Astrocyte (in vitro differentiated cells and primary cell): Measurements from ENCODE around the gene POFUT2.

Experiments used
- CTCF ChIP-seq: IDR thresholded peaks from 2 replicates; pipeline ENCODE4 v1.5.1; 2011; ENCODE audit warnings: low read depth, mild to moderate bottlenecking, inconsistent platforms, low read length, moderate library complexity; ENCODE audit not compliant: insufficient read depth
- EZH2 ChIP-seq: IDR thresholded peaks from 2 replicates; pipeline ENCODE4 v1.6.1; 2012; ENCODE audit warnings: mild to moderate bottlenecking, low read length, inconsistent platforms; ENCODE audit not compliant: insufficient read depth

DNA sequence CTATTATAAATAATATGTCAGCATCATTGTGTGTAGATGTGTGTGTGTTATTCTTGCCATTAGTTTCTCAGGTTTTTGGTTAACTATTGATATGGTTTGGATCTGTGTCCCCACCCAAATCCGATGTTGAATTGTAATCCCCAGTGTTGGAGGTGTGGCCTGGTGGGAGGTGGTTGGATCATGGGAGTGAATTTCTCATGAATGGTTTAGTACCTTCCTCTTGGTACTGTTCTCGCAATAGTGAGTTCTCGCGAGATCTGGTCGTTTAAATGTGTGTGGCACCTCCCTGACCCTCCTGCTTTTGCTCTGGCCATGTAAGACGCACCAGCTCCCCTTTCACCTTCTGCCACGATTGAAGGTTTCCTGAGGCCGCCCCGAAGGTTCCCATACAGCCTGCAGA is 9.6 kb upstream of the POFUT2 start:
- no peak for TF ChIP-seq CTCF
- TF ChIP-seq EZH2, result no peak
